ENCODE results near the gene OIT3.

GRCh38 chr10:72911758-72912157 is 18.2 kb downstream of the OIT3 start:
- no peak for TF ChIP-seq CTCF (conservative IDR thresholded peaks at IDR 0.05; ENCODE audit: low read depth, low read length)
- no peak for TF ChIP-seq EZH2 (IDR thresholded peaks at IDR 0.05; ENCODE audit: low read length, unreplicated experiment)
